ENCODE measurements around the gene FAM217A. TPM values are rescaled to one million over a fixed set of nuclear protein-coding genes. Genes with fewer than 3 reads are reported as not detected.

FAM217A gene
- total and polyA plus RNA-seq, 12 donors: 0.17 TPM; not detected in 11

- Histone ChIP-seq H3K36me3 (replicated peaks in 1 of 2) (no peaks in the 10 kb centered on the region), H3K9me3 (replicated peaks in 1 of 3) (no peaks in the 10 kb centered on the region), H3K27me3 (no peaks in the 10 kb centered on the region), H3K4me3 (no peak overlapping the region), H3K27ac (no peak overlapping the region), H3K4me1 (replicated peaks in 1 of 2) (no peaks in the 10 kb centered on the region)
- intact Hi-C loops (cut with DNase I): no loop called here
- WGBS, 4 donors: 97 to 100% (median 99%) methylated on average over 1 of the region's 1 CpG
- DNase-seq: no peak
- TF ChIP-seq, protein P1, sequence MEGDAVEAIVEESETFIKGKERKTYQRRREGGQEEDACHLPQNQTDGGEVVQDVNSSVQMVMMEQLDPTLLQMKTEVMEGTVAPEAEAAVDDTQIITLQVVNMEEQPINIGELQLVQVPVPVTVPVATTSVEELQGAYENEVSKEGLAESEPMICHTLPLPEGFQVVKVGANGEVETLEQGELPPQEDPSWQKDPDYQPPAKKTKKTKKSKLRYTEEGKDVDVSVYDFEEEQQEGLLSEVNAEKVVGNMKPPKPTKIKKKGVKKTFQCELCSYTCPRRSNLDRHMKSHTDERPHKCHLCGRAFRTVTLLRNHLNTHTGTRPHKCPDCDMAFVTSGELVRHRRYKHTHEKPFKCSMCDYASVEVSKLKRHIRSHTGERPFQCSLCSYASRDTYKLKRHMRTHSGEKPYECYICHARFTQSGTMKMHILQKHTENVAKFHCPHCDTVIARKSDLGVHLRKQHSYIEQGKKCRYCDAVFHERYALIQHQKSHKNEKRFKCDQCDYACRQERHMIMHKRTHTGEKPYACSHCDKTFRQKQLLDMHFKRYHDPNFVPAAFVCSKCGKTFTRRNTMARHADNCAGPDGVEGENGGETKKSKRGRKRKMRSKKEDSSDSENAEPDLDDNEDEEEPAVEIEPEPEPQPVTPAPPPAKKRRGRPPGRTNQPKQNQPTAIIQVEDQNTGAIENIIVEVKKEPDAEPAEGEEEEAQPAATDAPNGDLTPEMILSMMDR (IDR thresholded peaks at IDR 0.05): no peak
- no peak for TF ChIP-seq POLR2A (IDR thresholded peaks at IDR 0.05)
Observed at GRCh38 chr6:4085332-4085700, 6.4 kb upstream of the FAM217A start.

DNA sequence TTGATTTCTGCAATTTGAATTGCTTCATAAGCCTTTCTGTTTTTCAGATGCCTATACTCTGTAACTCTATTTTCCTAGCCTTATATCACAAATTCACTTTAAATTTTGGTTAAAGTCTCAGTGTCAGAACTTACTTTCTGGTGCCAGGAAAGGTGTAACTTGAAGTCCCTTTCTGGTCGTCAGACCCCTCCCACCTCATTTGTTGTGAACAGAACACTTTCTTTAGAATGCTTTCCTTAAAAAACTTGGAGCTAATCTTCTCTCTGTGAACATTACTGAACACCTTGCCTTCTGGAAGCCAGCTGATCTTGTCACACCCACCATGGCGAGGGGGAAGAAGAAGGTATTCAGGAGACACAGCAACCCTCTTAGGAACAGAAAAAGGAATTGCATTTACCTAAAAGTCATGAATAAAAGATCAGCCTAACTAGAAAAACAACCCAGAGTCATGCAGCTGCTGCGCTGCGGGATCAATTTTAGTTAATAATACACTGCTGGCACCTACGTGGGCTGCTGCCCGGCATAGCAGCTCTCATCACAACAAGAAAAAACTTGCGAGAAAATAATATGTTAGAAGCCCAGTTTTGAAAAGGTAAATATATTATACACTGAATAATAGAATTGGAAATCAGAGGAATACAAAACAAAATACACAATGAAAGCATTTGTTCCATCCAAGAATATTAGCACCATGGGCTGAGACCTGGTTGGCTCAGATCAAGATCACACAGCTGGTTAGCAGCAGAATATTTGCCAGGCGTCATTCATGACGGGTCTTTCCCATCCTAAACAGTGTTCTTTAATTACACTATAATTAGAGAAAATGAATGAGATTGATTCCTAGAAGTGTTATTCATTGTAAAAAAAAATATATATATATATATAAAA lies 5.8 kb upstream of the FAM217A start:
- intact Hi-C loops (cut with DNase I): no loop called here
- no peak overlapping the region for H3K27ac ChIP-seq
- no peak for TF ChIP-seq POLR2A (IDR thresholded peaks at IDR 0.05)
- TF ChIP-seq, protein P1 (IDR thresholded peaks at IDR 0.05): no peak
- no peak overlapping the region for H3K4me3 ChIP-seq
- no peaks in the 10 kb centered on the region for H3K9me3 ChIP-seq (replicated peaks in 1 of 3)
- DNase-seq: no peak
- no peaks in the 10 kb centered on the region for H3K27me3 ChIP-seq
- WGBS, 4 donors: 85 to 91% (median 87%) methylated on average over 9 of the region's 9 CpGs
- H3K4me1 ChIP-seq (replicated peaks in 1 of 2): no peaks in the 10 kb centered on the region
- H3K36me3 ChIP-seq (replicated peaks in 1 of 2): no peaks in the 10 kb centered on the region

DNA sequence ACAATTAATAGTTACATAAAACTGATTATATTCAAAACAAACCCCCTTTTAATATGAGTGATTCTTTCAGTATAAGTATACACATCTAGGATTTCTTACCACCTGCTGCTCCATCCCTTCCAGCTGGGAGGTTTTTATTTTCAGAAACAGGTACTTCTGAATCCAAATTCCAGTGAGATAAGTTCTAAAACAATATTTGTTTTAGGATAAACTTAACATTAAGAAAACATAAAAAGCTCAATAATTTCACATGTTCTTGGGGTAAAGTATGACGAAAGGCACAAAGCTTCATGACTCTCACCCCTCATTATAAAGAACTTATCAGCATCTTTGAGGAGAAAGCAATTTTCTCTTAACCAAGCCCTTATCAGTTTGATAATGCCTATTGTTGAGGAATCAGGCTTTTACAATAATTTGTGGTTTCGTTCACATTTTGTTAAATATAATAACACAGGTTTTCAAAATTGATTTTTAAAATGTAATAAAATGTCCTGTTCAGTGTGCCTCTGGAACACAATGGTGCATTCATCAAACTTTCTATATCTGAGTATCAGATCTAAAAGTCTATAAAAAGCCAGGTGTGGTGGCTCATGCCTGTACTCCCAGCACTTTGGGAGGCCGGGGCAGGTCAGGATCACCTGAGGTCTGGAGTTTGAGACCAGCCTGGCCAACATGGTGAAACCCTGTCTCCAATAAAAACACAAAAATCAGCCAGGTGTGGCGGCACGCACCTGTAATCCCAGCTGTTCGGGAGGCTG lies 4.3 kb downstream of the FAM217A start:
- intact Hi-C loops (cut with DNase I): no loop called here
- H3K27me3 ChIP-seq: no peaks in the 10 kb centered on the region
- H3K27ac ChIP-seq: no peak overlapping the region
- TF ChIP-seq, protein P1 (IDR thresholded peaks at IDR 0.05): no peak
- no peak for TF ChIP-seq POLR2A (IDR thresholded peaks at IDR 0.05)
- no peak for DNase-seq
- no peak overlapping the region for H3K4me3 ChIP-seq
- no peaks in the 10 kb centered on the region for H3K9me3 ChIP-seq (replicated peaks in 1 of 3)
- WGBS, 4 donors: 73 to 93% (median 91%) methylated on average over 6 of the region's 6 CpGs
- no peaks in the 10 kb centered on the region for H3K36me3 ChIP-seq (replicated peaks in 1 of 2)
- H3K4me1 ChIP-seq (replicated peaks in 1 of 2): no peaks in the 10 kb centered on the region

DNA sequence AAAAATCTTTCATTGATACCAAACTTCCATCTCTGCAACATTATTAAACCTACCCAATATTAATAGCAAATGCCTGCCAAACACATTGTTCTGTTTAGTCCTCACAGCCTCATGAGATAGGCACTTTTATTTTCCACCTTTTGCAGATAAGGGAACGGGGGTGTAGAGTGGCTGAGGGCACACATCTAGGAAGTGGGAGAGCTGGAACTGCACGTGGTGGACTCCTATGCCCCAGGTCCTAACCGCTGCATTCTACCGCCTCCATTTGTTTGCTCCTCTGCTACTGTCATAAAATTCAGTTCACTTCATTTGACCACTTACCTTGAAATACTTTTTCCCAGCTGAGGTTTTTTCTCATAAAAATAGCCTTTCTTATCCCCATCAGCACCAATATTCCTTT lies 7.6 kb downstream of the FAM217A start:
- H3K27ac ChIP-seq: no peak overlapping the region
- intact Hi-C loops (cut with DNase I): no loop called here
- DNase-seq: no peak
- H3K9me3 ChIP-seq (replicated peaks in 1 of 3): no peaks in the 10 kb centered on the region
- no peaks in the 10 kb centered on the region for H3K4me1 ChIP-seq (replicated peaks in 1 of 2)
- H3K4me3 ChIP-seq: no peak overlapping the region
- TF ChIP-seq, protein P1 (IDR thresholded peaks at IDR 0.05): no peak
- TF ChIP-seq POLR2A (IDR thresholded peaks at IDR 0.05): no peak
- 73 to 87% (median 80%) methylated on average over 4 of the region's 4 CpGs for WGBS, 4 donors
- no peaks in the 10 kb centered on the region for H3K27me3 ChIP-seq
- H3K36me3 ChIP-seq (replicated peaks in 1 of 2): no peaks in the 10 kb centered on the region

Measured in adrenal gland (tissue), 12 donors.